ENCODE results near the gene DNAJB6.
"Not testable (repeated sequence)": the region's sequence is repeated elsewhere in the genome, so short reads cannot be mapped to it uniquely, and the experiment has no call there.

Gene DNAJB6

DNA sequence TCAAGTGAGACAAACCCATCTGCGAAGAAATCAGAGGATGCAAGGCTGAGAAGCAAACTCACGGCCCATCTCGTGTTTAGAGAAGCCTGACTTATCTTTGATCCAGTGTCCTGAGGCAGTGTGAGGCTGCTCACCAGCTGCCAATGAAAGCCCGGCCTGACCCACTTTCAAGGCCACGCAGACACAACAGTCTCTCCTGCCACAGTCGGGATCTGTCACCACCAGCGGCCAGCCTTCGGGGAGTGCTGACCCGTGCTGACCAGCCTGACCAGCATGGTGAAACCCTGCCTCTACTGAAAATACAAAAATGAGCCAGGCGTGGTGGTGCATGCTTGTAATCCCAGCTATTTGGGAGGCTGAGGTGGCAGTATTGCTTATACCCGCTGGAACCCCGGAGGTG lies 7.4 kb upstream of the DNAJB6 start:
- DNase-seq: no peak

DNA sequence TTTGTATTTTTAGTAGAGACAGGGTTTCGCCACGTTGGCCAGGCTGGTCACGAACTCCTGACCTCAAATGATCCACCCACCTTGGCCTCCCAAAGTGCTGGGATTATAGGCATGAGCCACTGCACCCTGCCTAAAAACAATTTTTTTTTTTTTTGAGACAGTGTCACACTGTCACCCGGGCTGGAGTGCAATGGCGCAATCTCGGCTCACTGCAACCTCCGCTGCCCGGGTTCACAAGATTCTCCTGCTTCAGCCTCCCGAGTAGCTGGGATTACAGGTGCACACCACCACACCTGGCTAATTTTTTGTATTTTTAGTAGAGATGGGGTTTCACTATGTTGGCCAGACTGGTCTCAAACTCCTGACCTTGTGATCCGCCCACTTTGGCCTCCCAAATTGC lies 6.2 kb upstream of the DNAJB6 start:
- DNase-seq: not testable (repeated sequence)

DNA sequence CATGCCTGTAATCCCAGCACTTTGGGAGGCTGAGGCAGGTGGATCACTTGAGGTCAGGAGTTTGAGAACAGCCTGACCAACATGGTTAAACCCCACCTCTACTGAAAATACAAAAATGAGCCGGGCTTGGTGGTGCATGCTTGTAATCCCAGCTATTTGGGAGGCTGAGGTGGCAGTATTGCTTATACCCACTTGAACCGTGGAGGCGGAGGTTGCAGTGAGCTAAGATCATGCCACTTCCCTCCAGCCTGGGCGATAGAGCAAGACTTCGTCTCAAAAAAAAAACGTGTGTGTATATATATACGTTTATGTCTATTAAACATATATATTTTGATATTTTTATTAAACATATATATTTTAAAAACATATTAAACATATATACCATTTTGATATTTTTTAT lies 5.8 kb upstream of the DNAJB6 start:
- not testable (repeated sequence) for DNase-seq

DNA sequence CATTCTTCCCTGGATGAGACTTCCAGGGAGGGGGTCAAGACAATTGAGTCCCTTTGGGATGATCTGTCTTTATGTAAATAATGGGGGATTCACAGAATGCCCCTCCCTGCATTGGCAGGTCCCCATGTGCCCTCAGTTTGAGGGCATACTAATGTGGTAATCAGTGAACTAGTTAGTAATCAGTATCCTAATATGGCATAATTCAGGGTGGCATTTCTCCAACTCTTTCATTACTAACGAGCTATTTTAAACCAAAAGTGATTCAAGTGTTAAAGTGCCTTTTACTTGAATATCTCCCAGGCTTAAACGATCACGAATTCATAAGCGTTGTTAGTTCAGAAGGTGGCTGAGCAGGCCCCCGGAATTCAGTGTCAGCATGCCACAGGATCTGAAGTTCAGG lies 1.6 kb upstream of the DNAJB6 start:
- peak; percentile 26 for DNase-seq

DNA sequence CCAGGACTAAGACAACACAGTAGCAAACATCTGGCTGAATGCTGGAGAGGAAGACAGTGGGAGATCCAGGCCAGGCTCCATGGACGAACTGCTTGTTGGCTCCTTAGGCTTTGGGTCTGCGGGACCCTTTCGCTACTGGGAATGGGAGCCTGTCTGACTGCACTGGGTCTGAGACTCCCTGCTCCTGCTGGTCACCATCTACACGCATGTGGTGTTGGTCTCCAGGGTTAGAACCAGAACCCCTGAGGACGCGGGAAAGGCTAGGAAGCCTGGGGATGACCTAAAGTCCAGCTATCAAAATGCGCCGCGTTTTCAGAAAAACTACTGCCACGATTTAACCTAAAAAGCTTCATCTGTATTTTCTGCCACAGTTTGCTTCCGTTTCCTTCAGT lies 817 bp upstream of the DNAJB6 start:
- no peak for DNase-seq

DNA sequence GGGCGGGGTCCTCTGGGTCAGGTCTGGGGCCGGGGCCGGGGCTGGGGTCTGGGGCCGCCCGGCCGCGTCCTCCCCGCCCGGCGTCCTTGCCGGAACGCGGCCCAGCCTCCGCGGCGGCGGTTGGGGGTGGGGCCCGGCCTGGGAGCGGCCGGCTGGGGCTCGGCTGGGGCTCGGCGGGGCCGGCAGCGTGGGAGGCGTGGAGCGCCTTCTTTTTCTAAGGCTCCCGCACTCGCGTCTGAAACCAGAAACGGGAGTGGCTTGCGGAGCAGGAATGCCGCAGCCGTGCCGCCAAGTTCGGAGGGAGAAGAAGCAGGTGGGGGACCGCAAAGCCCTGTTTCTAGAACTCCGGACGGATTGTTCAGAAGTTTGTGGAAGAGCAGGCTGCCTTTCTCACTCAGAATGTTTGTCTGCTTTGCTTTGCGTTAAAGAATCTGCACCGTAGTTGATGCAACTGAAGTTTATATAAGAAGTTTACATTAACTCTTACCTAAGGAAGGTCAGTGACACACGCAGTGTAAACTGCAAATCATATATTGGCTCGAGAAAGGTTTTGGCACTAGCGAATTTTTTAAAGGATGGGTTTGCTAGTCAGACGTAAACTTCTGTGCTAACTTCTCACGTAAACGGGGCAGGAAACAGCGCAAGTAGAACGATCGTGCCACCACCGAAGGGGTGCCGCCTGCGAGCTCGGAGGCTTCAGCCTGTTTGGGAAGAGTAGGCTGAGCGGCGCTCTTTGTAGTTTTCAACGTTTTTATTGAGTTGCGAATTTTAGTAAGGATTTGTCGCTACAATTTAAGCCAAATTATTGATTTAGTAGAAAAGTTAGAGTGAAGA lies 729 bp downstream of the DNAJB6 start:
- peak; percentile 48 for DNase-seq

DNA sequence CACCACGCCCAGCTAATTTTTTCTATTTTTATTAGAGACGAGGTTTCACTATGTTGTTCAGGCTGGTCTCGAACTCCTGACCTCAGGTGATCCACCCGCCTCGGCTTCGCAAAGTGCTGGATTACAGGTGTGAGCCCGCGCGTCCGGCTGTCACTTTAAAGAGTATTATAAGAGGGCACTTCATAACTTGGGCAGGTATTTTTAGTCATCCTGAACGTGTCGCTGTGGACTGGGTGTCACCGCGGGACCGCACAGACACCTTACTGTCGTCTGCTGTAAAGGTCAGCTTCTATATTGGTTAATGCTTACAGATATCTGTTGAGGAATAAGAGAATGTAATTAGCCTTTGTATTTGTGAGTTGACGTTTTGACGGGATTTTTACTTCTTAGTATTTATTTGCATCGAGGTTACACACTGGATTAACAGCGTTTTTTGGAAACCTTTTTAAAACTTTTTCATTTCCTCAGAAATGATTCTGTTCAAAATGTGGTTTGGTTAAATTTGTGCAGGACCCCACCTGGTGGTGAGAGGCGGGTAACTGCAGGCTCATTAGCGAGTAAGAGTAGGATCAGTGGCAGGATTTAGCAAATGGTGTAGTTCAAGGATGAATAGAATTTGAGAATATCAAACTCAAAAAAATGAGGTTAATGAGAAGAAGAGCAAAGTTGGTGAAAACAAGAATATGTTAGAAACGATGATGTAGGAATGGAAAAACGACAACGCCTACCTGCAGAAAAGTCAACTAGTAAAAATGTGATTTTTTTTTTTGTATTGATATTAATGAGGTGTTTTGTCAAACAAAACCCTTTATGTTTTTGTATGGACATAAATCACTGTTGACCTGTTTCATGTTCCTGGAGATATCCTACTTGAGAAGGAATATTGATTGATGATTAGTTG lies 3.2 kb downstream of the DNAJB6 start:
- DNase-seq: peak; percentile 57

DNA sequence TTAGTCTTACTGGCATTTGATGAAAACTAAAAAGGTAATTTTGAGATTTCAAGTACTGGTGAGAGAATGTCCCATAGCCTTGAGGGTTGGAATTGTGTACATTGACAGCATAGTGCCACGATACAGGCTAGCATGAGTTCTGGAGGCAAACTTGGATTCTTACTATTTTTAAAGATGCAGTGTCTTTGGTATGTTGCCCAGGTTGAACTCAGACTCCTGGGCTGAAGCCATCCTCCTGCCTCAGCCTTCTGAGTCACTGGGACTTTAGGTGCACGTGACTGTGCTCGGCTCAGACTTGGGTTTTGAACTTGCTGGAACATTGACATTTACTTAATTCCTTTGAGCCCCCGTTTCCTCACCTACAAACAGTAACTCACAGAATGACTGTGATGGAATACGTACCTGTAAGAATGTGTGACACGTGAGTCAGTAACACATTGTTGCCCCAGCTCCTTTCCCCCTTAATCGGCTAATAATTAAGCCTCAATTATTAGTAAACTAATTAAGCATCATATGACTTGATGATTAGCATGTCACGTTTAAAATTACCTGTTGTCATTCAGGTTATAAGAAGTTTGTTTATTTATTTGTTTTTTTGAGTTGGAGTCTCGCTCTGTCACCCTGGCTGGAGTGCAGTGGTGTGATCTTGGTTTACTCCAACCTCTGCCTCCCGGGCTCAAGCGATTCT lies 10.6 kb downstream of the DNAJB6 start:
- DNase-seq: peak; percentile 82

DNA sequence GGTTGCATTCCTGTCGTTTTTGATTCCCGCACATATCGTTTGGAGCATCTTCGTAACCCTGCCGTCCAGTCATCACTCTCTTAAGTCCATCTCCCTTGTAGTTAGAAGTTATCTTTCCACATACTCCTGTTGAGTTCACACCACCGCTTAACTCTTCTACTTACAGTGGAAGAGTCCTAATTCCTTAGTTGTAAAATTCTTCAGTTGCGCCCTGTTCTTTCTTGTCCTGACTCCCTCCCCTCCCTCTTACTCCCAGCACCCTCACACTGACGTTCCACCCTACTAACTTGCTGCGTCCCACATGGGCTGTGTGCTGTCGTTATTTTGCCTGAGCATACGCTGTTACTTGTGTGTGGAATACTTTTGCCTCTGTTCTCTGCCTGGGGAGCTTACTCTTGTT lies 11.7 kb downstream of the DNAJB6 start:
- no peak for DNase-seq

DNA sequence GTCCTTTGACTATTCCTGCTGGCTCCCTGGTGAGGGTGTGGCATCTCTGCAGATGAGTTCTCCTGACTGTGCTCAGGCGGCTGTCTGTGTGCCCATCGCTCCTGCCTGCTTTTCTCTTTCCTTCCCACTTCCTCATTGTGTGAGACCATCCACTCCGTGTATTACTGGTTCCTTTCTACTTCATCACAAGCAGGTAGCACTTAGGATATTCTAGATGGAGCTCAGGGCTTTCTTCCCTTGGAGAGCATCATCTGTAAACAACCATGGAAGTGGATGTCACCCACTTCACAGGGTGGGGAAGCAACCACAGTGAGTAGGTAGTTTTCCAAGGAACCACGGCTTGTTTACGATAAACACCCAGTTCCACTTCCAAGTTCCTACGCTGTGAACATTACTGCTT lies 15.7 kb downstream of the DNAJB6 start:
- no peak for DNase-seq

DNA sequence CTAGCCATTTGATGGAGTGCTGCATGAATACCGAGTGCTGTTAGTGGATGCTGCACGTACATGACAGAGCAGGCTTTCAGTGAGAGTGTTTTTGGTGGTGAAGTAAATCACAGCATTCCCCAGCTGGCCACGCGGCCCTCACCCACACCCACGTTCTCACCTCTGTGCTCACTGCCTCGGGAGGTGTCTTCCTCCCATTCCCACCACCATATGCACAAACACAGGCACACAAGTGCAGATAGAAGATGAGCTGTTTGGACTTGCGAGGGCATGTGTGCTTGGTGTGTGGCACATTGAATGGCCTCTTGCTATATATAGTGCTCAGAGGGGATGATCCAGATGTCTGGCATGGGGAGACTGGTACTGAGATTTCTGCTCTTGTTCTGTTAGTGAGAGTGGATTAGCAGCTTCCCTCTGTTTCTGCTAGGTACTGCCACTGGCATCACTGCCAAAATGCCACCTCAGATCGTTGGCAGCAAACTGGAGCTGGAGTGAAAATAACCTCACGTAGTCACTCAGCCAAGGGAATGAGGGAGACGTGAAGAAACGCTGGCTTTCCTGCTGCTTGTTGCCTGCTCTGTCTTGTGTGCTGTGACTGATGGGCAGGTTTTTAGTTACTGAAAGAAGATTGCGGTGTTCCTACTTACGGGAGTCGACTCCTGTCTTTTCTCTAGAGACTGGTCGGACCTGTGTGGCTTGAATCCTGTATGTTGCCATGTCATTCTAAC lies 19.1 kb downstream of the DNAJB6 start:
- no peak for DNase-seq

DNA sequence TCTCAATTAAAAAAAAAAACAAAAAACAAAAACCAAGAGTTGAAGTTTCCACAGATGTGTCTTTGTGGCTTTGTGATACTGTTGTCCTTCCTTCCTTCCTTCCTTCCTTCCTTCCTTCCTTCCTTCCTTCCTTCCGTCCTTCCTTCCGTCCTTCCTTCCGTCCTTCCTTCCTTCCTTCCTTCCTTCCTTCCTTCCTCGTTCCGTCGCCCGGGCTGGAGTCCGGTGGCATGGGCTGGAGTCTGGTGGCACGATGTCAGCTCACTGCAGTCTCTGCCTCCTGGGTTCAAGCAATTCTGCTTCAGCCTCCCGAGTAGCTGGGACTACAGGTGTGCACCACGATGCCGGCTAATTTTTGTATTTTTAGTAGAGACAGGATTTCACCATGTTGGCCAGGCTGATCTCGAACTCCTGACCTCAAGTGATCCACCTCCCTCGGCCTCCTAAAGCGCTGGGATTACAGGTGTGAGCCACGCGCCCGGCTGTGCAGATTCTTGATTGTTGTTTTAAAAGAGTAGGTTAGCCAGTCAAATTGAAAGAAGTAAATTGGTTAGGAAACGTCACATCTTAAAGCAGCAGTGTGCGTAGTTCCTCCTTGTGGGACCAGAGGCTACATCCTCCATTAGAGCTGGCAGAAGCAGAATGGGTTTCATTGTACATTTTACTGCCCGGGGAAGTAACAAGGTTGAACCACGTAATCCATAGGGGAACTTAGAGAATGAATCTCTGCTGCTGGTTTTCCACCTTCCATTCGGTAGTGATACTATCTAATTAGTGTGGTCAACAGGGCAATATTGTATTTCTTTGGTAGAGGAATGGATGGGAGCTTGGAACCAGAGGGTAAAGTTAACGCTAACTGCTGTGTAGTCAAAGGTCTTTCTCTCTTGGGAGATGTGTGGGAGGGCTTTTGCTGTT lies 20.6 kb downstream of the DNAJB6 start:
- no peak for DNase-seq

DNA sequence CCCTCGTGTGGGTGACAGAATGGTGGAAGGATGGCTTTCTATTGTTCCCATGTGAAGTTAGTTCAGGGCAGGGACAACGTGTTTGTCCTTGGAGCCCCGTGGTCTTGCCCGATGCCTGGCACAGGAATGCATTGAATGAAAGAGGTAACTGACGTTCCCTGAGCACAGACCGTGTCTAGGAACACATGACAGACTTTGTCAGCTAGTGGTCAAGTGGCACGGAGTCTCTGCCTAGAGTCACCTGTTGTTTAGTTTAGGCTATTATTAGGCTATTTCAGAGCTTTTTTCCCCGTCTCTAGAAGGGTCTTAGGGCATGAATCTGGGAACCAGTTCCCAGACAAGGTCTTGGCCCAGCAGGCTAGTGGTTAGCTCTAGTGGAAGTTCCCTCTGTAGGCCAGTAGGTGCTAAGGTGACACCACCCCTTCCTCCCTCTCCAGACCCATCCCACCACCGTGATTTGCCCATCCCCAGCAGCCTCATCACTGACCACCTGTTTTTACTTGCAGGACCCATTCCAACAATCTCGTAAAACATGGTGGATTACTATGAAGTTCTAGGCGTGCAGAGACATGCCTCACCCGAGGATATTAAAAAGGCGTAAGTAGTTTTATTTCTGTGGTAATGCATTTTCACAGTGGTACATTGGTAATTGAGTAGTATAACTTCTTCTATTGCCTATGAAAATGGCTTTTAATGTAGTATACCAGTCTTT lies 21.4 kb downstream of the DNAJB6 start:
- DNase-seq: no peak

DNA sequence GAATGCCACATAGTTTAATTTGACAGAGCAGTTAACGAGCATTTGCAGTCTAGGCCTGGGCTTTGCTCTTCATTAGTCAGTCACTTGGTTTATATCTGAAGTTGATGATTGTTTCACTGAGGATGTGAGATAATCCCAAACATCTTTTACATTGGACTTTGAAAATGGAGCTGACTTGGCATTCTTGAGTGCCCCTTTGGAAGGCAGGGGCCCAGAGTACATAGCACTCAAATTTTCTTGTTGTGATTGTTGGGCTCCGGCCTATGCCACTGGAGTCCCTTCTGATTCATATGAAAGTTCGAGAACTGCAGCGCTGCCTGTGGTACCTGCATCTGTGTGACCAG lies 21.9 kb downstream of the DNAJB6 start:
- no peak for DNase-seq

DNA sequence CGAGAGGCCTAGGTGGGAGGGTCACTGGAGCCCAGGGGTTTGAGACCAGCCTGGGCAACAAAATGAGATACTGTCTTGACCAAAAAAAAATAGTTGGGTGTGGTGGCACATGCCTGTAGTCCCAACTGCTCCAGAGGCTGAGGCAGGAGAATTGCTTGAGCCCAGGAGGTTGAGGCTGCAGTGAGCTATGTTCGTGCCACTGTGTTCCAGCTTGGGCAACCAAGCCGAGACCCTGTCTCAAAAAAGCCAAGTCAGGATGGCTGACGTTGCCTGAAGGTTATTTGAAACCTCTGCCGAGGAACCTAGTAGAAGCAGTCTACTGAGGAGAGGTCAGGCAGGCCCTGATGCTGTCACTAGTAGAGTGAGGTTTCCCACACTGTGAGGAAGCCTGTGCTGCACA lies 22.8 kb downstream of the DNAJB6 start:
- DNase-seq: no peak

DNA sequence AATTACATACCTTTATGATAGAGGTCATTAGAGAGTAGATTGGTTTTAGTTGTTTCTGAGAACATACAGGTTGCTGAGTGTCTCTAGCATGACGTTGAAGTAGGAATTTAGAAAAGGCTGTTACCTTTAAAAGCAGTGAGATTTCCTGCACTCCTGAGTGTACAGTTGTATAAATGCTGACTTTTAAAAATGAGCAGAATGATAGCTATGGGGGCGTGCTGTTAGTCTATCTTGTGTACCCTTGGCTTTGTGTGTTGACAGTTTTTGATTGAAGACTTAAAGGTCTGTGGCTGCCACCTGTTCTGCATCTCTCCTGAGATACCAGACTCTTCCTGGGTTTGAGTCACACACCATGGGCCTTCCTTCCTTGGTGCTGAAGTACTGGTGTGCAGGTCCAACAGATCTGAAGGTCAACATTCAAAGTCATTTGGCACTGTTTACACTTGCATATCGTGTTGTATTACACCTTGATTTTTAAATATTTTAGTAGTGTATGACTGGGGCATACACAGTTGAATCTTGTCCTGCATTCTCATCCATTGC lies 23.8 kb downstream of the DNAJB6 start:
- no peak for DNase-seq

DNA sequence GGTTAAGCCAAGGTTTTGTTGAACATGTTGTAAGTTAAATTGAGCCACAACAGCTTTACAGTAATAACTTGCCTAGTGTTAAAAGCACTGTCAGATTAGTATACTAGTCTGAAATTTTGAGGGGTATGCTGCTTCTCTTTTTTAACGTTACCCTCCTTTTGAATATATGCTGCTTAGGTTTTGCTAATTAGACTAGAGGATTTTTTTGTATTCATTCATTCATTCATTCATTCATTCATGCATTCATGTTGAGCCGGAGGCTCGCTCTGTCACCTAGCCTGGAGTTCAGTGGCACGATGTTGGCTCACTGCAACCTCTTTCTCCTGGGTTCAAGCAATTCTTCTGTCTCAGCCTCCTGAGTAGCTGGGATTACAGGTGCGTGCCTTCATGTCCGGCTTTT lies 24.7 kb downstream of the DNAJB6 start:
- no peak for DNase-seq

DNA sequence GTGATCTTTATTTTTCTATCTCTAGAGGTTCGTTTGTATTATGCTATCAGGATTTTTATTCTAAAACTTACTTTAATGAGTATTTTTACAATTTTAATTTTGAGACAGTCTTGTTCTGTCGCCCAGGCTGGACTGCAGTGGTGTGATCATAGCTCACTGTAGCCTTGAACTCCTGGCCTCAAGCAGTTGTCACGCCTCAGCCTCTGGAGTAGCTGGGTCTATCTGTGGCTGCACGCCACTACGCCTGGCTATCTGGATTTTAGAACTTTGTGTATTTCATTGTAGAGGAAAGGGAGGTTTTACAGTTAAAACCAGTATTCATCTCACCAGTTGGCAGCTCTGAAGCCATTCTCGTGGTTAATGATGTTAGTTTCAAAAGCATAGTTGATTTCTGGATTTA lies 25.9 kb downstream of the DNAJB6 start:
- DNase-seq: no peak

DNA sequence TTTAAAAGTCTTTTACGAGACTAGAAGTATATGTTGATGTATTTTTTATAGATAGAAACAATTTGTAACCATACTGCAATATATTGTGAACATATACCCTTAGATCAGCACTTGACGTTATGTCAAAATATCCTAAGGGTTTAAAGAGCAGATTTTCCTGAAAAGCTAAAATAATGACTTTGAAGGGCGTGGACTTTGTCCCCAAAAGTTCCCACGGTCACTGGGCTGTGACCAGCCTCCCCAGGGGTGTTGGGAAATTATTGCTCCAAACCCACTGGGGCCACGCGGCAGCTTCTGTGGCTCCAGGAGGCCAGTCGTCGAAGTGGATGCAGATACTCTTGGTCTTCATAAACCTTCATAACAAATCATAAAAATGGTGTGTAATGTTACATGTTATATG lies 29.9 kb downstream of the DNAJB6 start:
- DNase-seq: no peak

DNA sequence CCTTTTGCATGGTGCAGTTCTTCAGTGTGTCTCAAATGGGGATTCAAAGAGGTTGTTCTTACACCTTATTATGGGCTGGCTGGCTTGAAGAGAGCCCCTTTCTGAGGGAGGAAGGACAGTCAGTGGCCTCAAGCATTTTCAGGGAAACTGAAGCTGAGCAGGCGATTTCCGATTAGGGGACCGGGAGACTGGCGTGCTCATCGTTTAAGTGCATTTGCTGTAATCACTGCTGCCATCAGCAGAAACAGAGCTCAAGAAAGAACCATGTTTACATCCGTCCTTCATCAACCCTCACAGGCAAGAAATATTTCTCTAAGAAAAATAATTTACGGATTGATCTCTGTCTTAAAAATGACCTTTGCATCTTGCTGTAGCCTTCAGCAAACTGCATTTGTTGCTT lies 32.2 kb downstream of the DNAJB6 start:
- DNase-seq: no peak

DNA sequence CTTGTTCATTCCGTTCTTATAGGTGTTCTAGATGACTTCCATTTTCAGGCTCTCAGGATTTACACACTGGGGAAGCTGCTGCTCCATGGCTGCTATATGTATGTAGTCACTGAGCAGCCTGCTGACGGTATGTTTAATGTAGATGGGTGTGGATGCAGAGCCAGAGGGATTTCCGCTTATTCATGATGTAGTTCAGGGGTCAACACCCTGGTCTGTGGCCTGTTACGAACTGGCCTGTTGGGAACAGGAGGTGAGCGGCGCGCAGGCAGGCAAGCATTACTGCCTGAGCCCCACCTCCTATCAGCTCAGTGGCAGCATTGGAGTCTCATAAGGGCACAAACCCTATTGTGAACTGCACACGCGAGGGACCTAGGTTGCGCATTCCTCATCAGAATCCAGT lies 33.9 kb downstream of the DNAJB6 start:
- no peak for DNase-seq

Measured in HCEC 1CT (cell line).